Measurements from ENCODE around the gene ST8SIA6. TPM values are rescaled to one million over a fixed set of nuclear protein-coding genes. Genes with fewer than 3 reads are reported as not detected.

The ST8SIA6 gene
- total RNA-seq, 2 donors from 2014 or later = 1.5 to 8.9 TPM

- no peak for ATAC-seq (ENCODE audit: insufficient number of reproducible peaks, low FRiP score, low read depth)
- no peaks in the 10 kb centered on the region for H3K27me3 ChIP-seq (replicated peaks; ENCODE audit: insufficient read depth)
- no peak for DNase-seq (ENCODE audit: low spot score)
- H3K4me1 ChIP-seq (ENCODE audit: control insufficient read depth in 1 of 2, low read depth in 2 of 2) = peaks cover 11 to 33% of the 10 kb centered on the region in 2 donors
- TF ChIP-seq, protein P1, sequence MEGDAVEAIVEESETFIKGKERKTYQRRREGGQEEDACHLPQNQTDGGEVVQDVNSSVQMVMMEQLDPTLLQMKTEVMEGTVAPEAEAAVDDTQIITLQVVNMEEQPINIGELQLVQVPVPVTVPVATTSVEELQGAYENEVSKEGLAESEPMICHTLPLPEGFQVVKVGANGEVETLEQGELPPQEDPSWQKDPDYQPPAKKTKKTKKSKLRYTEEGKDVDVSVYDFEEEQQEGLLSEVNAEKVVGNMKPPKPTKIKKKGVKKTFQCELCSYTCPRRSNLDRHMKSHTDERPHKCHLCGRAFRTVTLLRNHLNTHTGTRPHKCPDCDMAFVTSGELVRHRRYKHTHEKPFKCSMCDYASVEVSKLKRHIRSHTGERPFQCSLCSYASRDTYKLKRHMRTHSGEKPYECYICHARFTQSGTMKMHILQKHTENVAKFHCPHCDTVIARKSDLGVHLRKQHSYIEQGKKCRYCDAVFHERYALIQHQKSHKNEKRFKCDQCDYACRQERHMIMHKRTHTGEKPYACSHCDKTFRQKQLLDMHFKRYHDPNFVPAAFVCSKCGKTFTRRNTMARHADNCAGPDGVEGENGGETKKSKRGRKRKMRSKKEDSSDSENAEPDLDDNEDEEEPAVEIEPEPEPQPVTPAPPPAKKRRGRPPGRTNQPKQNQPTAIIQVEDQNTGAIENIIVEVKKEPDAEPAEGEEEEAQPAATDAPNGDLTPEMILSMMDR (IDR thresholded peaks at IDR 0.05) = no peak
- H3K27ac ChIP-seq = no peak overlapping the region
- no peak overlapping the region for H3K4me3 ChIP-seq
- no peaks in the 10 kb centered on the region for H3K36me3 ChIP-seq
- no peaks in the 10 kb centered on the region for H3K9me3 ChIP-seq
Observed at GRCh38 chr10:17379151-17379690, 75.2 kb downstream of the ST8SIA6 start.

GRCh38 chr10:17375936-17376584 lies 78.3 kb downstream of the ST8SIA6 start:
- DNase-seq (ENCODE audit: low spot score) (no peak), ATAC-seq (ENCODE audit: insufficient number of reproducible peaks, low FRiP score, low read depth) (no peak)
- peaks cover 0 to 4% of the 10 kb centered on the region in 2 donors for H3K4me1 ChIP-seq (ENCODE audit: control insufficient read depth in 1 of 2, low read depth in 2 of 2)
- TF ChIP-seq, protein P1 (IDR thresholded peaks at IDR 0.05) = no peak
- H3K27ac ChIP-seq = no peak overlapping the region
- no peaks in the 10 kb centered on the region for H3K27me3 ChIP-seq (replicated peaks; ENCODE audit: insufficient read depth)
- H3K9me3 ChIP-seq = no peaks in the 10 kb centered on the region
- H3K36me3 ChIP-seq = no peaks in the 10 kb centered on the region
- H3K4me3 ChIP-seq = no peak overlapping the region

GRCh38 chr10:17368708-17369272 lies 85.6 kb downstream of the ST8SIA6 start:
- TF ChIP-seq, protein P1 (IDR thresholded peaks at IDR 0.05) = no peak
- ATAC-seq (ENCODE audit: insufficient number of reproducible peaks, low FRiP score, low read depth) (no peak), DNase-seq (ENCODE audit: low spot score) (no peak)
- no peaks in the 10 kb centered on the region for H3K27me3 ChIP-seq (replicated peaks; ENCODE audit: insufficient read depth)
- H3K4me3 ChIP-seq = no peak overlapping the region
- no peaks in the 10 kb centered on the region for H3K36me3 ChIP-seq
- H3K4me1 ChIP-seq (ENCODE audit: control insufficient read depth in 1 of 2, low read depth in 2 of 2) = no peaks in the 10 kb centered on the region
- no peaks in the 10 kb centered on the region for H3K9me3 ChIP-seq
- H3K27ac ChIP-seq = no peak overlapping the region

DNA sequence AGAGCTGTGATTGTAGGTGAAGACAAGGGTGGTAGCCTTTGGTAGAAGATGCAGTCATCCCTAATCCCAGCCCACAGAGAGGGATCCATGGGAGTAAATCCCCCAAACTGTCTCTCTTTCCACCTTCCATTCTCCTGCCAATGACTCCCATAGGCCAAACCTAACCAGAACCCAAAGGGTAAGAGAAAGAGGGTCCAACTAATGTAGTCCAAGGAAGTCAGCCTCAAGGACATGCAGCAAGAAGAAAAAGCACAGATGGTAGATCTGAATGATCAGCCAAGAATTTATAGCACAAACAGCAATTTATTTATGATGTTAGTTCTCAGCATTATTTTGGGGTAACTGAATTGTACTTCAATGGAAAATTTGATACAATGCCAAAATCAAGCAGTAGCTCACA lies 87.7 kb downstream of the ST8SIA6 start:
- ATAC-seq (ENCODE audit: insufficient number of reproducible peaks, low FRiP score, low read depth) (no peak), DNase-seq (ENCODE audit: low spot score) (no peak)
- Histone ChIP-seq H3K27me3 (replicated peaks; ENCODE audit: insufficient read depth) (no peaks in the 10 kb centered on the region), H3K4me1 (ENCODE audit: control insufficient read depth in 1 of 2, low read depth in 2 of 2) (no peaks in the 10 kb centered on the region), H3K4me3 (no peak overlapping the region), H3K27ac (no peak overlapping the region), H3K36me3 (no peaks in the 10 kb centered on the region), H3K9me3 (no peaks in the 10 kb centered on the region)
- TF ChIP-seq, protein P1 (IDR thresholded peaks at IDR 0.05) = no peak

GRCh38 chr10:17365402-17365801 lies 89.0 kb downstream of the ST8SIA6 start:
- TF ChIP-seq, protein P1 (IDR thresholded peaks at IDR 0.05) = no peak
- Histone ChIP-seq H3K27me3 (replicated peaks; ENCODE audit: insufficient read depth) (no peaks in the 10 kb centered on the region), H3K4me1 (ENCODE audit: control insufficient read depth in 1 of 2, low read depth in 2 of 2) (no peaks in the 10 kb centered on the region), H3K36me3 (no peaks in the 10 kb centered on the region), H3K27ac (no peak overlapping the region), H3K4me3 (no peak overlapping the region), H3K9me3 (no peaks in the 10 kb centered on the region)
- ATAC-seq (ENCODE audit: insufficient number of reproducible peaks, low FRiP score, low read depth) (no peak), DNase-seq (ENCODE audit: low spot score) (no peak)

All from thoracic aorta (tissue), 2 donors.